ENCODE measurements around the gene YIF1B. TPM values are rescaled to one million over a fixed set of nuclear protein-coding genes. Genes with fewer than 3 reads are reported as not detected.
"Not testable (repeated sequence)": the region's sequence is repeated elsewhere in the genome, so short reads cannot be mapped to it uniquely, and the experiment has no call there.

Gene YIF1B
- total and polyA plus RNA-seq, 4 donors: 22.0 to 107 (median 53.7) TPM

DNA sequence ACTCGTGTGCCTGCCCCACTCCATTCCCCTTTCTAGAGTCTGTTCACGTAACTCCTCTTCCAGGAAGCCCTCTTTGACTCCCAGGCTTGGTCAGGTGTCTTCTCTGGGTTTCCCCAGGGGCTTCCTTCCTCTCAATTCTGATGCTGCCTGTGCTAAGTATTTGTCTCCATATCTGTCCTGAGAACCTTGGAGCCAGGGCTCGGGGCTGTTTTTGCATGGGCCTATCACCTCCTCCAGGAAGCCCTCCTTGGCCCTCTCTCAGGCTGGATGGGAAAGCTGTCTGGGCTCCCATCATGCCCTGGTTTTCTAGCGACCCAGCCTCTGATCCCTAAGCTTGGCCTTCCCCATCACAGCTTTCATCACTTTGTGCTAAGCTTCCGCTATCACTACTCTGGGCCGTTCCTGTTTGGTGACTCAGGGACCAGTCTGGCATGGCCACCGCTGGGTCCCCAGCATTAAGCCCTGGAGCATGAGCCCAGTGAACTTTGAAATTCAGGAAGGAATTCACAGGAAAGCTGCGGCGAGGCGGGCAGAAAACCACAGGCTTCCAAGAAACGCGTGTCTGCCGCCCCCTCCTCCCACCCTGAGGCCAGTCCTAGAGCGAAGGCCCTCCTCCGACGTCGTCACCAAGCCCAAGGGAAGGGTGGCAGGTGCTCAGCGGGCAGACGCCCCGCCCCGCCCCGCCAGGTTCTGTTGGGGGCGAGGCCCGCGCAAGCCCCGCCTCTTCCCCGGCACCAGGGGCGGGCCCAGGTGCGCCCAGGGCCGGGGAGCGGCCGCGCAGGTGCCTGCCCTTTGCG is 51.9 kb downstream of the YIF1B start:
- Histone ChIP-seq H3K27me3 (ENCODE audit: control insufficient read depth in 3 of 3, insufficient read depth in 3 of 3, low read length in 2 of 3) (no peaks in the 10 kb centered on the region), H3K27ac (ENCODE audit: low read depth in 1 of 2, low read length in 1 of 2) (peak overlapping the region in 1 of 2 donors; percentile 90), H3K4me3 (peak overlapping the region; percentile 47), H3K9ac (ENCODE audit: insufficient read depth in 1 of 2, low read length in 2 of 2) (no peak overlapping the region), H3K36me3 (ENCODE audit: control insufficient read depth in 4 of 4, insufficient read depth in 4 of 4, low read length in 4 of 4) (no peaks in the 10 kb centered on the region), H3K9me3 (ENCODE audit: control insufficient read depth in 4 of 4, insufficient read depth in 3 of 4, low read length in 3 of 4) (no peaks in the 10 kb centered on the region), H3K4me1 (ENCODE audit: control insufficient read depth in 5 of 5, insufficient read depth in 5 of 5, low read length in 5 of 5) (peaks cover 0 to 27% (median 11%) of the 10 kb centered on the region in 5 donors)
- WGBS, 2 donors: 9 to 11% methylated on average over 26 to 34 of the region's 34 CpGs
- TF ChIP-seq, protein P1, sequence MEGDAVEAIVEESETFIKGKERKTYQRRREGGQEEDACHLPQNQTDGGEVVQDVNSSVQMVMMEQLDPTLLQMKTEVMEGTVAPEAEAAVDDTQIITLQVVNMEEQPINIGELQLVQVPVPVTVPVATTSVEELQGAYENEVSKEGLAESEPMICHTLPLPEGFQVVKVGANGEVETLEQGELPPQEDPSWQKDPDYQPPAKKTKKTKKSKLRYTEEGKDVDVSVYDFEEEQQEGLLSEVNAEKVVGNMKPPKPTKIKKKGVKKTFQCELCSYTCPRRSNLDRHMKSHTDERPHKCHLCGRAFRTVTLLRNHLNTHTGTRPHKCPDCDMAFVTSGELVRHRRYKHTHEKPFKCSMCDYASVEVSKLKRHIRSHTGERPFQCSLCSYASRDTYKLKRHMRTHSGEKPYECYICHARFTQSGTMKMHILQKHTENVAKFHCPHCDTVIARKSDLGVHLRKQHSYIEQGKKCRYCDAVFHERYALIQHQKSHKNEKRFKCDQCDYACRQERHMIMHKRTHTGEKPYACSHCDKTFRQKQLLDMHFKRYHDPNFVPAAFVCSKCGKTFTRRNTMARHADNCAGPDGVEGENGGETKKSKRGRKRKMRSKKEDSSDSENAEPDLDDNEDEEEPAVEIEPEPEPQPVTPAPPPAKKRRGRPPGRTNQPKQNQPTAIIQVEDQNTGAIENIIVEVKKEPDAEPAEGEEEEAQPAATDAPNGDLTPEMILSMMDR (IDR thresholded peaks at IDR 0.05; ENCODE audit: control extremely low read depth, extremely low read depth): no peak
- ATAC-seq (ENCODE audit: insufficient read depth, low FRiP score) (peak; percentile 90), DNase-seq (peak; percentile 70 to 85 (median 84))

DNA sequence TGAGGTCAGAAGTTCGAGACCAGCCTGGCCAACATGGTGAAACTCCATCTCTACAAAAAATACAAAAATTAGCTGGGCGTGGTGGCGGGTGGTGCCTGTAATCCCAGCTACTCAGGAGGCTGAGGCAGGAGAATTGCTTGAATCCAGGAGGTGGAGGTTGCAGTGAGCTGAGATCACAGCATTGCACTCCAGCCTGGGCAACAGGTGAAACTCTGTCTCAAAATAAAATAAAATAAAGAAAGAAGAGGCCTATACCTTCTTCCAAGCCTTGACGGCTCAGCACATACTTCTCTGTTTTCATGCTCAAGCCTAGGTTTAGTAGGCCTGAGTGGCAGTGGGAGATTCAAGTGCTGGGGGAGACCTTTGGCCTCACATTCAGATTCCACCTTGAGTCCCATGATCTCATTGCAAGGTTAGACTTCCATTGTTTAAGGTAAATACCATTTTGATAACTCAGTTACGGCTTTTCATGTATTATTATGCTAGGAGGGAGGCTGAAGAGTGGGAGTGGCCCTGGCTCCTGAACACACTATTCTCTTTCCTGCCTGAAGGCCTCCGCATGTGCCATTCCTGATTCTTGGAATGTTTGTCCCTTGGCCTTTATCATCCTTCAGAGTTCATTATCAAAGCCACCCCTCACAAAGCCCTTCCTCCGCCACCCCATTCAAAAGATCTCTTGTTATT is 53.0 kb downstream of the YIF1B start:
- Histone ChIP-seq H3K27ac (ENCODE audit: low read depth in 1 of 2, low read length in 1 of 2) (no peak overlapping the region), H3K36me3 (ENCODE audit: control insufficient read depth in 4 of 4, insufficient read depth in 4 of 4, low read length in 4 of 4) (no peaks in the 10 kb centered on the region), H3K9ac (ENCODE audit: insufficient read depth in 1 of 2, low read length in 2 of 2) (no peak overlapping the region), H3K4me3 (no peak overlapping the region), H3K4me1 (ENCODE audit: control insufficient read depth in 5 of 5, insufficient read depth in 5 of 5, low read length in 5 of 5) (peaks cover 0 to 23% (median 7%) of the 10 kb centered on the region in 5 donors), H3K27me3 (ENCODE audit: control insufficient read depth in 3 of 3, insufficient read depth in 3 of 3, low read length in 2 of 3) (no peaks in the 10 kb centered on the region), H3K9me3 (ENCODE audit: control insufficient read depth in 4 of 4, insufficient read depth in 3 of 4, low read length in 3 of 4) (no peaks in the 10 kb centered on the region)
- 93 to 95% methylated on average over 7 of the region's 7 CpGs for WGBS, 2 donors
- DNase-seq (no peak), ATAC-seq (ENCODE audit: insufficient read depth, low FRiP score) (no peak)
- TF ChIP-seq, protein P1 (IDR thresholded peaks at IDR 0.05; ENCODE audit: control extremely low read depth, extremely low read depth): no peak

DNA sequence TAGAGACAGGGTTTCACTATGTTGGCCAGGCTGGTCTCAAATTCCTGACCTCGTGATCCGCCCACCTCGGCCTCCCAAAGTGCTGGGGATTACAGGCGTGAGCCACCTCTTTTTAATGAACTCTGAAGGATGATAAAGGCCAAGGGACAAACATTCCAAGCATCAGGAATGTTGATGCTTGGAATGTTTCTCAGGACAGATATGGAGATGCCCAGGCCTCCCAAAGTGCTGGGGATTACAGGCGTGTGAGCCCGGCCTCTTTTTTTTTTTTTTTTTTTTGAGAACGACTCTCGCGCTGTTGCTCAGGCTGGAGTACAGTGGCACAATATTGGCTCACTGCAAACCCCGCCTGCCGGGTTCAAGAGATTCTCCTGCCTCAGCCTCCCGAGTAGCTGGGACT is 53.8 kb downstream of the YIF1B start:
- H3K36me3 ChIP-seq (ENCODE audit: control insufficient read depth in 4 of 4, insufficient read depth in 4 of 4, low read length in 4 of 4); H3K27me3 ChIP-seq (ENCODE audit: control insufficient read depth in 3 of 3, insufficient read depth in 3 of 3, low read length in 2 of 3); H3K9me3 ChIP-seq (ENCODE audit: control insufficient read depth in 4 of 4, insufficient read depth in 3 of 4, low read length in 3 of 4); DNase-seq; H3K9ac ChIP-seq (ENCODE audit: insufficient read depth in 1 of 2, low read length in 2 of 2); H3K27ac ChIP-seq (ENCODE audit: low read depth in 1 of 2, low read length in 1 of 2); H3K4me3 ChIP-seq; ATAC-seq (ENCODE audit: insufficient read depth, low FRiP score): not testable (repeated sequence)
- peaks cover 0 to 23% (median 6%) of the 10 kb centered on the region in 5 donors for H3K4me1 ChIP-seq (ENCODE audit: control insufficient read depth in 5 of 5, insufficient read depth in 5 of 5, low read length in 5 of 5)
- WGBS, 2 donors: 96 to 97% methylated on average over 12 of the region's 12 CpGs

DNA sequence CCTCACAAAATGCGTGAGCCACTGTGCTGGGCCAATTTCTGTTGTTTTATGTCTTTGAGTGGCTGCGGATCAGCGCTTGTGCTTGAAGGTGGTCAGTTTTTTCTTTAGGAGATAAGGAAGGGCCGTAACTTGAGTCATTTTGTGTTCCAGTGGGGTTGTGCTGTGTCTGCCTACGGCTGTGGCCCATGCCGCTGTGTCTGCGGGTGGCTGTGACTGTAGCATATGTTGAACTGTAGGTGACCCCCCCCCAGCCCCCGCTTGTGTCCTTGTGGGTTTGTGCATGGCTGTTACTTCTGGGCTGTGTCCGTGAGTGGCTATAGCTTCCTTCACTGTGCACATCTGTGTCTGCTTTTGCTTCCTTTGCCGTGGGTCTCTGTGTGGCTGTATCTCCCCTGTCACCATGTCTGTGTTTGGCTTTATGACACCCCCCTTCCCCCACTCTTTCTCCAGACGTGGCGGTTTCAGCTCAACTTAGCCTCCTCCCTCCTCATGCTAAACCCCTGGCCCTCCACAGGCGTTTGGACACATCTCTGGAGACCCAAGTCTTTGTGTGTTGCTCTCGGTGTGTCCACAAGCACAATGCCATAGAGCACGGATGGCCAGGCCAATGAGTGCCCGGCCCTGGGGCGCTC is 60.2 kb downstream of the YIF1B start:
- peaks cover 0 to 44% (median 19%) of the 10 kb centered on the region in 5 donors for H3K4me1 ChIP-seq (ENCODE audit: control insufficient read depth in 5 of 5, insufficient read depth in 5 of 5, low read length in 5 of 5)
- H3K27ac ChIP-seq (ENCODE audit: low read depth in 1 of 2, low read length in 1 of 2): peak overlapping the region; percentile 51 to 74
- H3K36me3 ChIP-seq (ENCODE audit: control insufficient read depth in 4 of 4, insufficient read depth in 4 of 4, low read length in 4 of 4): peaks cover 0 to 4% (median 0%) of the 10 kb centered on the region in 4 donors
- H3K9me3 ChIP-seq (ENCODE audit: control insufficient read depth in 4 of 4, insufficient read depth in 3 of 4, low read length in 3 of 4): no peaks in the 10 kb centered on the region
- H3K27me3 ChIP-seq (ENCODE audit: control insufficient read depth in 3 of 3, insufficient read depth in 3 of 3, low read length in 2 of 3): peaks cover 0 to 3% (median 0%) of the 10 kb centered on the region in 3 donors
- WGBS, 2 donors: 50% methylated on average over 17 of the region's 17 CpGs
- TF ChIP-seq, protein P1 (IDR thresholded peaks at IDR 0.05; ENCODE audit: control extremely low read depth, extremely low read depth): no peak
- ATAC-seq (ENCODE audit: insufficient read depth, low FRiP score): no peak
- peak overlapping the region; percentile 50 for H3K4me3 ChIP-seq
- H3K9ac ChIP-seq (ENCODE audit: insufficient read depth in 1 of 2, low read length in 2 of 2): no peak overlapping the region
- DNase-seq: peak; percentile 69 to 76 (median 74)

Data from lung (tissue), 12 donors.